Dermis microvascular lymphatic vessel endothelial cell (primary cell): ENCODE results near the gene GBP3. TPM values are rescaled to one million over a fixed set of nuclear protein-coding genes. Genes with fewer than 3 reads are reported as not detected.
"Not testable (repeated sequence)": the region's sequence is repeated elsewhere in the genome, so short reads cannot be mapped to it uniquely, and the experiment has no call there.

Source experiments
- DNase-seq, 2 donors: peaks; one replicate each; pipeline versions ENCODE4 v3.0.0 to v3.0.0-alpha.2; 2010; ENCODE audit warnings: low read depth in 2 of 2
- total RNA-seq: library from RNA; depleted of rRNA; stranded (reverse); fragments of >200 nt; gene quantifications from 2 replicates; pipeline ENCODE4 v1.2.1, GENCODE V29; 2014

The GBP3 gene
- total RNA-seq, 1 donor from 2014 or later = 13.0 TPM

- no peak for DNase-seq
Measured at GRCh38 chr1:88979054-88979748, 43.5 kb downstream of the GBP3 start.

- DNase-seq = no peak
Measured at GRCh38 chr1:88976235-88976634, 46.4 kb downstream of the GBP3 start.

- DNase-seq = not testable (repeated sequence)
Measured at GRCh38 chr1:88974616-88975172, 48.0 kb downstream of the GBP3 start.

- peak; percentile 34 to 53 for DNase-seq
Measured at GRCh38 chr1:88973520-88974137, 49.0 kb downstream of the GBP3 start.

- DNase-seq = no peak
Measured at GRCh38 chr1:88961647-88962275, 60.9 kb downstream of the GBP3 start.

- DNase-seq = no peak
Measured at GRCh38 chr1:88961081-88961480, 61.6 kb downstream of the GBP3 start.

Other genes with a start within 250 kb of the GBP3 start
- 34.4 and 34.8 TPM in 2 replicates for gene GTF2B, start 131.3 kb downstream of the GBP3 start, total RNA-seq
- gene KYAT3, start 30.2 kb downstream of the GBP3 start, total RNA-seq = 16.8 and 17.3 TPM in 2 replicates
- 5.7 and 6.2 TPM in 2 replicates for gene RBMXL1, start 30.2 kb downstream of the GBP3 start, total RNA-seq
- gene GBP1, start 42.3 kb upstream of the GBP3 start, total RNA-seq = 8.6 and 10.9 TPM in 2 replicates
- 13.7 and 56.0 TPM in 2 replicates for gene GBP2, start 103.2 kb upstream of the GBP3 start, total RNA-seq
- not detected in 2 replicates for gene GBP7, start 153.1 kb upstream of the GBP3 start, total RNA-seq
- 2.3 and 7.6 TPM in 2 replicates for gene GBP4, start 176.1 kb upstream of the GBP3 start, total RNA-seq
- gene GBP5, start 250.0 kb upstream of the GBP3 start, total RNA-seq = 0.25 and 0.26 TPM in 2 replicates